H1 (cell line): ENCODE results near the gene EIF4EBP2. TPM values are rescaled to one million over a fixed set of nuclear protein-coding genes. Genes with fewer than 3 reads are reported as not detected.

ENCODE experiments used
- ATF2 ChIP-seq: IDR thresholded peaks from 2 replicates; pipeline ENCODE4 v1.6.1; 2012; ENCODE audit warnings: low read length, inconsistent platforms
- BCL11A ChIP-seq, 2 experiments: IDR thresholded peaks; one replicate each; pipeline ENCODE4 v1.6.1; 2011; ENCODE audit warnings: low read depth in 2 of 2, low read length in 2 of 2, mild to moderate bottlenecking in 2 of 2
- CREB1 ChIP-seq: IDR thresholded peaks from 2 replicates; pipeline ENCODE4 v1.6.1; 2012; ENCODE audit warnings: inconsistent platforms
- E2F6 ChIP-seq: IDR thresholded peaks from 2 replicates; pipeline ENCODE4 v1.6.1; 2012; ENCODE audit warnings: inconsistent platforms
- EP300 ChIP-seq, 2 experiments: IDR thresholded peaks; 1 replicate in 1 of 2; 2 replicates in 1 of 2; pipeline ENCODE4 v1.6.1; 2011 to 2012; ENCODE audit warnings: low read depth in 2 of 2, low read length in 2 of 2, mild to moderate bottlenecking in 2 of 2, borderline replicate concordance in 1 of 2, inconsistent platforms in 1 of 2, moderate library complexity in 1 of 2
- GABPA ChIP-seq: IDR thresholded peaks from 2 replicates; pipeline ENCODE4 v1.6.1; 2011; ENCODE audit warnings: mild to moderate bottlenecking, low read length, moderate library complexity, borderline replicate concordance; ENCODE audit not compliant: insufficient read depth
- GTF2F1 ChIP-seq: IDR thresholded peaks from 2 replicates; pipeline ENCODE4 v1.6.1; 2012; ENCODE audit warnings: low read depth, low read length, improper control_type of control experiment, borderline replicate concordance
- JUND ChIP-seq: IDR thresholded peaks from 2 replicates; pipeline ENCODE4 v1.6.1; 2011; ENCODE audit warnings: mild to moderate bottlenecking, improper control_type of control experiment, low read length
- MAFK ChIP-seq: IDR thresholded peaks from 2 replicates; pipeline ENCODE4 v1.6.1; 2012; ENCODE audit warnings: low read depth, mild to moderate bottlenecking, improper control_type of control experiment, low read length
- NRF1 ChIP-seq: IDR thresholded peaks from 2 replicates; pipeline ENCODE4 v1.6.1; 2011; ENCODE audit warnings: mild to moderate bottlenecking, low read depth, low read length, improper control_type of control experiment
- PHF8 ChIP-seq: fragments of 200-600 bp; sonication (generic); conservative IDR thresholded peaks from 2 replicates; pipeline ENCODE4 v1.7.1; 2012; ENCODE audit warnings: low read depth, mild to moderate bottlenecking, inconsistent platforms, low read length, moderate library complexity
- POU5F1 ChIP-seq: IDR thresholded peaks from 2 replicates; pipeline ENCODE4 v1.6.1; 2011; ENCODE audit warnings: low read depth, mild to moderate bottlenecking, low read length, moderate library complexity
- SIRT6 ChIP-seq: IDR thresholded peaks from one replicate; pipeline ENCODE4 v1.7.1; 2012; ENCODE audit warnings: low read length, inconsistent platforms
- ZNF274 ChIP-seq: IDR thresholded peaks from 2 replicates; pipeline ENCODE4 v1.7.0; 2012; ENCODE audit warnings: low read length, borderline replicate concordance; ENCODE audit errors: extremely low read depth
- polyA plus RNA-seq, 7 experiments: library from polyadenylated mRNA; depleted of rRNA in 3 of 7; stranded (reverse) in 5 of 7; unstranded in 2 of 7; fragments of >200 nt in 5 of 7; fragments of 200-250 nt in 2 of 7; gene quantifications; 1 replicate in 5 of 7; 2 replicates in 1 of 7; 4 replicates in 1 of 7; pipeline versions ENCODE4 v1.2.1 to v1.2.3, GENCODE V29; 2011 to 2013; ENCODE audit warnings: missing spikeins in 2 of 7, mixed read lengths in 2 of 7
- total RNA-seq: library from RNA; stranded (reverse); fragmentation: NEBNext Ultra II Directional; extraction: Animal tissue kit (Norgen Biotek cat#: 25700); gene quantifications from 2 replicates; pipeline ENCODE4 v1.2.1, GENCODE V29; 2021

EIF4EBP2 gene
- total and polyA plus RNA-seq, 2 of the 8 experiments (the other 6 are each of a cell fraction or from before 2014, with no cell fraction given) = 55.3 to 144 TPM

- TF ChIP-seq EP300 (IDR thresholded peaks at IDR 0.05; ENCODE audit: borderline replicate concordance in 1 of 2, low read depth in 2 of 2, low read length in 2 of 2) (no peak), MAFK (no peak), E2F6 (peak; percentile 92), JUND (no peak), GTF2F1 (no peak), ATF2 (no peak), NRF1 (no peak), SIRT6 (no peak), CREB1 (no peak), POU5F1 (no peak), GABPA (no peak), BCL11A (IDR thresholded peaks at IDR 0.05; ENCODE audit: low read depth in 2 of 2, low read length in 2 of 2) (no peak), PHF8 (0 out of 2 replicates have a peak, but pooled peaks have one; percentile 1), ZNF274 (no peak)
Observed at GRCh38 chr10:70381471-70382421, 22.2 kb upstream of the EIF4EBP2 start (continued).
